ENCODE data around the gene SIGLEC11. TPM values are rescaled to one million over a fixed set of nuclear protein-coding genes. Genes with fewer than 3 reads are reported as not detected.

Gene SIGLEC11
- total RNA-seq, 1 donor from 2014 or later, result not detected

GRCh38 chr19:49940482-49940791 lies 20.5 kb downstream of the SIGLEC11 start:
- no peak overlapping the region for H3K4me3 Mint-ChIP-seq (ENCODE audit: unreplicated experiment)
- H3K9me3 Mint-ChIP-seq (ENCODE audit: unreplicated experiment), result no peaks in the 10 kb centered on the region
- no peak overlapping the region for H3K27ac Mint-ChIP-seq (ENCODE audit: unreplicated experiment)
- no peaks in the 10 kb centered on the region for H3K36me3 Mint-ChIP-seq (ENCODE audit: low read depth, unreplicated experiment)
- H3K27me3 Mint-ChIP-seq (ENCODE audit: unreplicated experiment), result peaks cover 4% of the 10 kb centered on the region
- peaks cover 2% of the 10 kb centered on the region for H3K4me1 Mint-ChIP-seq (ENCODE audit: unreplicated experiment)
- TF ChIP-seq CTCF (IDR thresholded peaks at IDR 0.05; ENCODE audit: unreplicated experiment), result no peak
- no peak for DNase-seq (ENCODE audit: low spot score)

GRCh38 chr19:49939721-49940481 lies 21.1 kb downstream of the SIGLEC11 start:
- Mint-ChIP-seq H3K27me3 (ENCODE audit: unreplicated experiment) (peaks cover 4% of the 10 kb centered on the region), H3K4me1 (ENCODE audit: unreplicated experiment) (no peaks in the 10 kb centered on the region), H3K36me3 (ENCODE audit: low read depth, unreplicated experiment) (no peaks in the 10 kb centered on the region), H3K9me3 (ENCODE audit: unreplicated experiment) (no peaks in the 10 kb centered on the region), H3K27ac (ENCODE audit: unreplicated experiment) (no peak overlapping the region), H3K4me3 (ENCODE audit: unreplicated experiment) (no peak overlapping the region)
- peak; percentile 11 for TF ChIP-seq CTCF (IDR thresholded peaks at IDR 0.05; ENCODE audit: unreplicated experiment)
- DNase-seq (ENCODE audit: low spot score), result no peak

- Mint-ChIP-seq H3K9me3 (ENCODE audit: unreplicated experiment) (no peaks in the 10 kb centered on the region), H3K36me3 (ENCODE audit: low read depth, unreplicated experiment) (peaks cover 2% of the 10 kb centered on the region), H3K27ac (ENCODE audit: unreplicated experiment) (no peak overlapping the region), H3K4me3 (ENCODE audit: unreplicated experiment) (no peak overlapping the region), H3K27me3 (ENCODE audit: unreplicated experiment) (peaks cover 4% of the 10 kb centered on the region), H3K4me1 (ENCODE audit: unreplicated experiment) (no peaks in the 10 kb centered on the region)
- TF ChIP-seq CTCF (IDR thresholded peaks at IDR 0.05; ENCODE audit: unreplicated experiment), result no peak
- DNase-seq (ENCODE audit: low spot score), result no peak
Measured at GRCh38 chr19:49938662-49939061, 22.3 kb downstream of the SIGLEC11 start.

- TF ChIP-seq CTCF (IDR thresholded peaks at IDR 0.05; ENCODE audit: unreplicated experiment), result peak; percentile 97
- H3K27me3 Mint-ChIP-seq (ENCODE audit: unreplicated experiment), result peaks cover 8% of the 10 kb centered on the region
- no peak overlapping the region for H3K27ac Mint-ChIP-seq (ENCODE audit: unreplicated experiment)
- no peaks in the 10 kb centered on the region for H3K4me1 Mint-ChIP-seq (ENCODE audit: unreplicated experiment)
- H3K36me3 Mint-ChIP-seq (ENCODE audit: low read depth, unreplicated experiment), result peaks cover 8% of the 10 kb centered on the region
- DNase-seq (ENCODE audit: low spot score), result peak; percentile 93
- H3K4me3 Mint-ChIP-seq (ENCODE audit: unreplicated experiment), result no peak overlapping the region
- H3K9me3 Mint-ChIP-seq (ENCODE audit: unreplicated experiment), result no peaks in the 10 kb centered on the region
Measured at GRCh38 chr19:49937750-49938381, 23.1 kb downstream of the SIGLEC11 start.

- Mint-ChIP-seq H3K36me3 (ENCODE audit: low read depth, unreplicated experiment) (peaks cover 13% of the 10 kb centered on the region), H3K4me3 (ENCODE audit: unreplicated experiment) (no peak overlapping the region), H3K27me3 (ENCODE audit: unreplicated experiment) (peaks cover 8% of the 10 kb centered on the region), H3K27ac (ENCODE audit: unreplicated experiment) (no peak overlapping the region), H3K9me3 (ENCODE audit: unreplicated experiment) (no peaks in the 10 kb centered on the region), H3K4me1 (ENCODE audit: unreplicated experiment) (no peaks in the 10 kb centered on the region)
- DNase-seq (ENCODE audit: low spot score), result no peak
- no peak for TF ChIP-seq CTCF (IDR thresholded peaks at IDR 0.05; ENCODE audit: unreplicated experiment)
Measured at GRCh38 chr19:49936549-49936948, 24.4 kb downstream of the SIGLEC11 start.

Data from endothelial cell (in vitro differentiated cells).